A204.1 (cell line): ENCODE measurements around the gene PLSCR4.
"Not testable (repeated sequence)": the region's sequence is repeated elsewhere in the genome, so short reads cannot be mapped to it uniquely, and the experiment has no call there.

Experiments used
- FAIRE-seq: peaks from 2 replicates; lab custom pipeline; 2012; peaks lifted over from hg19 to GRCh38; lab: Jason Lieb, UNC

The PLSCR4 gene, protein sequence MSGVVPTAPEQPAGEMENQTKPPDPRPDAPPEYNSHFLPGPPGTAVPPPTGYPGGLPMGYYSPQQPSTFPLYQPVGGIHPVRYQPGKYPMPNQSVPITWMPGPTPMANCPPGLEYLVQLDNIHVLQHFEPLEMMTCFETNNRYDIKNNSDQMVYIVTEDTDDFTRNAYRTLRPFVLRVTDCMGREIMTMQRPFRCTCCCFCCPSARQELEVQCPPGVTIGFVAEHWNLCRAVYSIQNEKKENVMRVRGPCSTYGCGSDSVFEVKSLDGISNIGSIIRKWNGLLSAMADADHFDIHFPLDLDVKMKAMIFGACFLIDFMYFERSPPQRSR

DNA sequence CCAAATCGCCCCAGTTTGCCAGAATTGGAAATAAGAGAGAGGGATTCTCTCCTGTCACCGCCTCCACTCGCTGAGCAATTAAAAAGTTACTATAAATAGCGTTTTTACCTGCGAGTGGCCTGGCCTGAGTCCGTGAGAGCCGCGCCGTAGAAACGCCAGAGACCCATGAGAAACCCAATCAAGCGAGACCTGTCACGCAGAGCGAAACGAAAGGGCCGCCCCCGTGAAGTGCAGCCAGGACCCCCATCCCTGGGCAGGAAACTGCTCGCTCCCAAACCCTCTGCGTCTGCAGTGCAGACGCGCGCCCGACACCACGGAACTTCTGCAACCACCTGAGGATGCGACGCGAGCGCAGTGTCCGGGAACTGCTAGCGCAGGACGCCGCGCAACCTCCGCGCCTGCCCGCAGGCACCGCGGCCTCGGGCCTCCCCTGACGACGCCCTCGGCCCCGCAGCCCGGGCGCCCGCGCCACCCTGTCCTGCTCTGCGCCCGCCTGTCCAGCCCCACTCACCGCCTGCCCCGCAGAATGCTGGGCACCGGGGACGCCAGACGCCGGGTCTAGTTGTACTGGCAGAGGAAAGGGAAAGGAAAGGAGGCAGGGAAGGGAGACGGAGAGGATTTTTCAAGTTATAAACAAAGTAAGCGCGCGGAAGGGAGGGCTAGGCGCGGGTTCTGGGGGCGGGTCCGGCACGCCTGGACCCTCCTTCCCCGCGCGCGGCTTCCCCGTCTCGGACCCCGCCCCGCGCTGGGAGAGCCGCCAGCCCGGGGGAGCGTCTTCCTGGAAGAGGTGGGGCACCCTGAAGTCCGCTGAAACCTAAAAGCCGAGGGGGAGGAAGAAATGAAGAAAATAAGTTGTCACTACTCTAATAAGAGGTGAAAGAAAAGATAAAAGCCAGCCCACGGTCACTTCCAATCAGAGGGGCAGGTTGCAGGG, at the start of gene PLSCR4:
PLSCR4 (minus strand) TSS at position 657 of the 934 bp plus-strand sequence. CDS start 29,034 bp downstream, outside the sequence.
- FAIRE-seq, result no peak

DNA sequence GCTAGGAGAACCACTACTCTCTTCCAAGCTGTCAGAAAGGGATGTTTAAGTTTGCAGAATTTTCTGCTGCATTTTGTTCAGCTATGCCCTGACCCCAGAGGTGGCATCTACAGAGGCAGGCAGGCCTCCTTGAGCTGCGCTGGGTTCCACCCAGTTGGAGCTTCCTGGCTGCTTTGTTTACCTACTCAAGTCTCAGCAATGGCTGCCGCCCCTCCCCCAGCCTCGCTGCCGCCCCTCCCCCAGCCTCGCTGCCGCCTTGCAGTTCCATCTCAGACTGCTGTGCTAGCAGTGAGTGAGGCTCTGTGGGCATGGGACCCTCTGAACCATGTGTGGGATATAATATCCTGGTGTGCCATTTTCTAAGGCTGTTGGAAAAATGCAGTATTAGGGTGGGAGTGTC, 42.5 kb upstream of the PLSCR4 start:
- not testable (repeated sequence) for FAIRE-seq

DNA sequence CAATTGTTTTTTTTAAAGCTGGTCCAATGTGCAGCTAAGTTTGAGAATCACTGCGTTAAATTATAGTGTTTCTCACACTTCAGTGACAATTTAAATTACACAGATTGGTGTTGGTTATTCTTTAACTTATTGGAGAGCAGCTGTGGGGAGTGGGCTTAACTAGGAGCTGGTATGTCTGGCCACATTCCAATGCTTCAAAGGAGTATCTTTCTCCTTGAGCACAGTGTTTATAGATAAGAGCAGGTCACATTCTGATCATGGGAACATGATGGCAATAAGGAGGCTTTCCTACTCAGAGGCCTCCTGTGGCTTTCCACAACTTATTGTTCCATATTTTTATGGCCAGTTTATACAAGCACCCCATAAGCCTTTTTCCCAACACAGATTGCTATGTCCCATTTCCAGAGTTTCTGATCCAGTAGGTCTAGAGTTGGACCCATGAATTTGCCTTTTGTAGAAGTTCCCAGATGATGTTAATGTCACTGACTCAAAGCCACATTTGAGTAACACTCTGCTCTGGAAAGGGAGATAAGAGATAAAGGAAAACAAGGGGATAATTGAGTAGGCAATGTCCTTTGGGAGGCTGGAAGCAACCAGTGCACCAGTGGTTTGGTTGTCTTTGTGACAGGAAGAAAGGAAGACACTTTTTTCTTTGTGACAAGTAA, 33.0 kb upstream of the PLSCR4 start:
- FAIRE-seq, result no peak

DNA sequence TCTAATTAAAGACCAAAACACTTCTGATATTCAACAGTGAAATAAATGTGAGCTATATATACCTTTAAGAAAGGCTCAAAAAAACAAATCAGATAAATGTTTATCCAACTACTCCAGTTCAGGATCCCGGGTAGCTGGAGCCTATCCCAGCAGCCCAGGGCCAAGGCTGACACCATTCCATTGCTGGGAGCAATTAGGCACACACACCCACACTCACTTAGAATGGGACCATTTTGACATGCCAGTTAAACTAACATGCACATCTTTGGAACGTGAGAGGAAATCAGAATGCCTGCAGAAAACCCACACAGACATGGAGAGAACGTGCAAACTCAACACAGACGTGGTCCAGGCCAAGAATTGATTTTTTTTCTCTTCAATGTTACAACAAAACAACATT, 30.0 kb upstream of the PLSCR4 start:
- FAIRE-seq, result no peak

DNA sequence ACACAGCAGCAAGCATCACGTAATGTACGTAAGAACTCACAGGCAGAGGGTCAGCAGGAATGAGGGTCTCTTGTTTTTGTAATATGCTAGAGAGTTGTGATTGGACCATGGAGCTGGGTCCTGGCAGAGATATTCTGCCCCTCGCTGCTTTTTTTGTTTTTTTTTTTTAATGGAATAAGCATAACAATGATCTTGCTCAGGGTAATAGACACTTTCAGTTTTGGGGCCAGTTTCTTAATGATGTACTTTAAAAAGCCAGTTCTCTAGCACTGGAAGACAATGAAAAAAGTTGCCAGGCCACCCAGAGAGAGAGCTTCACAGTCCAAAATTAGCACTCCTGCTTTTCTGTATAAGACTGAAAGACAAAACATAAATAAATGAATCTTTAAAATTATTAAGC, 29.0 kb upstream of the PLSCR4 start:
- FAIRE-seq, result no peak

DNA sequence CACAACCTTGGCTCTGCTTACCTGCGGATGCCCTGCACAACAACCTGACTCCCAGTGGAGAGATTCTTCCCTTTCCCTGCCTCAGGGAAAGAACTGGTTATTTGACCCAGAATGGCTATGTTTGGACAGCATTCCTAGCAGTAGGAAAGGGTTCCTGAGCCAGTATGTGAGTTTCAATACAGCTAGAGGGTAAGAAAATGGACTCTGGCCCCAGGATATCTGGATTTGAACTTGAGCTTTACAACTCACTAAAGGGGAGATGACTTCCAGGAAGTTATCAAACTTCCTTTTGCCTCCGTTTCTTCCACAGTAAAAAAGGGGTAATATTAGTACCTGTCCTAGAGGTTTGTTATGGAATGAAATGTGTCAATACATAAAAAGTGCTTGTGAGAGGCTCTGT, 28.1 kb upstream of the PLSCR4 start:
- no peak for FAIRE-seq

DNA sequence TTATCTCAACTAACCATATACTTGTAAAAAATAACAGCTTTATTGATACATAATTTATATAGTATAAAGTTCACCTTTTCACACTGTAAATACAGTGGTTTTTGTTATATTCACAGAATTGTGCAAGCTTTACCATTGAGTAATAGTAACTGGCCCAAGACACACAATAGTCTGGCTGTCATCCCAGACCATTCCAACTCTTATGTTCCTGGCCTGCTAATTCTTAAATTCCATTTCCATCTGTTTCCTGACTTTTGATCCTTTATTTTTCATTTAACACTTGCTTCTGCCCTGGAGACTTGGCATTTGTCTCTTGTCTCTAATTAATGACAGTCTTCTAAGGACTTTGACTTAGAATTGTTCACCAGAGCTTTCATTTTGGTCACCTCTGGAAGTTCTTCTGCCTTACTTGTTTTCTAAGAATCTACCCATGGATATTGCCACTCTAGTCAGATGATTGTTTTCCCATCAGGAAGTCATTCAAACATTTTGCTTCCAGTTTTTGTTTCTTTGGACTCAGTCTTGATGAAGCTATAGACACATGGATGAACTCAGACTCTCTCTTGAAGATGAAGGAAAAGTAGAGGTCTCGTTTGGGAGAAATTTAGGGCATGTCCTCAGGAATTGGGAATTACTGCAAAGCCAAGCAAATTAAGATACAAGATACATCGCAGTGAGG, 27.2 kb upstream of the PLSCR4 start:
- no peak for FAIRE-seq

DNA sequence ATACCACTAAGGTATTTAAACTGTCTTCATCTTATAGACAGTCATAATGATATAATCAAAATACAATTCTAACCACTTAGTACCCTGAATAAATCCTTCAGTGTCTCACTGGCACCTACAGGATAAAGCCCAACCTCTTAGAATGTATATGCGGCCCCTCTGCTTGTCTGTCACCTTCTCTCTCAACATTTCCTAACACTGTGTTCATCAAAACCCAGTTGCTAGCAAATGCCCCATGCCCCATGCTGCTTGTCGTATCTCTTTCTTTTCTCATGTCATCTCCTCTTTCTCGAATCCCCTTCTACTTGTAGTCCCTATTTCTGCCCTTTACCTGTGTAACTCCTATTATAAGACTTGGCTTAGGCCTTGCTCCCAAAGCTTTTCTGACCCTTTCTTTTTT, 24.6 kb upstream of the PLSCR4 start:
- FAIRE-seq, result no peak

DNA sequence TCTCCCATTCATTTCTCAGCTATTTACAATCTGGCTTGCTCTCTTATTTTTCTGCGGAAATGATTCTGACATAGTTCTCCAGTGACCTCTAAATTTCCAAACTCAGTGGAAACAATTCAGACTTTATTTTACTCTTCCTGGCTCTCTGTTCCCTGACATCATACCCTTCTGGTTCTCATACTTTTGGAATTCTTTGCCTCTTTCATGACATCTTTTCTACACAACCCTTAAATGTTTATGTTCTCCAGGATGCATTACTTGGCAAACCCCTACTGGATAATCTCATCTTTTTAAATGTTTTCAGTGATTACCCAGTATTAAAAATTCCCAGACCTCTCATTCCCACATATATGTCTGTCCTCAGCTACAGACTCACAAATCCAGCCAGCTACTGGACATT, 23.9 kb upstream of the PLSCR4 start:
- no peak for FAIRE-seq

DNA sequence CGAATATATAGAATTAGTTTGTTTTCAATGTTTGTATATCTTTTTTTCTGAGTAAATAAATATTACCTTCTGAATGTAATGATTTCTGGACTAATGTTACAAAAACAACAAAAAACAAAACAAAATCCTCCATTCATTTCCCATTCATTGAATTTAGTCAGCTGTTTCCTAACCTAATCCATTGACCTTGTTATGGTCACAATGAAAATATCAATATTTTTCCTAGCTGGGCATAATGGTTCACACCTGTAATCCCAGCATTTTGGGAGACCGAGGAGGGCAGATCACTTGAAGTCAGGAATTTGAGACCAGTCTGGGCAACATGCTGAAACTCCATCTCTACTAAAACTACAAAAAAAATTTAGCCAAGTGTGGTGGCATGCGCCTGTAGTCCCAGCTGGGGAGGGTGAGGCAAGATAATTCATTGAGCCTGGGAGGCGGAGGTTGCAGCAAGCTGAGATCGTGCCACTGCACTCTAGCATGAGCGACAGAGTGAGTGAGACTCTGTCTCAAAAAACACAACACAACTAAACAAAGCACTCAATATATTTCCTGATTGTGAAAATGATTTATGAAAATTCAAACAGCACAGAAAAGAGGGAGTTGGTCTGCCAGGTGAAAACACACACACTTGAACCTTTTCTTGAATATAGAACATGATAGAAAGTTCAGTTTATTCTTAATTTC, 23.0 kb upstream of the PLSCR4 start:
- no peak for FAIRE-seq

DNA sequence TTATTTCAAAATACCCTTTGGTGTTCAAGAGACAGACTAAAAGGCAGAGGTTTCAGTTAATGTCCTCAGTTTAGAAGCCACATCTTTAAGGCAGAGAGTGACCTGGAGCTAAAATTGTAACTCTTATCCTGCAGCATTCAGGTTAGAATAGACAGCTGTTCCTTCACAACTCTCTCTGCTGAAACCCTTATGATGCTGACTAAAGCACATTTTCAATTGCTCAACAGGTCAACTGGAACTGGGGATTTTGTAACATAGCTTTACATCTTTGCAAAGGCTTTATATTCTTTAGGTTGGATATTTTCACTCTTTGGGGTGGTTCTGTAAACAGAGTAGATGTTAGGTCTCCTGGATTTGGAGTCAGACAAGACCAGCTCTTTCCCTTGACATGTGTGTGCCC, 20.3 kb upstream of the PLSCR4 start:
- no peak for FAIRE-seq

DNA sequence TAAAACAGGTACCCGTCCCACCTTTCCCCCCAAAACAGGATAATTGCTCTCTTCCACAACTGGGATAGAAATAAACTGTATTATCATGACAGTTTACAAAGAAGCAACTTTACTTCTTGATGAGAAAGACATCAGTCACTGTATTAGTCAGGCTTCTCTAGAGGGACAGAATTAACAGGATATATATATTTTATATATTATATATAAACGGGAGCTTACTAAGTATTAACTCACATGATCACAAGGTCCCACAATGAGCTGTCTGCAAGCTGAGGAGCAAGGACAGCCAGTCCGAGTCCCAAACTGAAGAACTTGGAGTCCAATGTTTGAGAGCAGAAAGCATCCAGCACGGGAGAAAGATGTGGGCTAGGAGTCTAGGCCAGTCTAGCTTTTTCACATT, 18.4 kb upstream of the PLSCR4 start:
- FAIRE-seq, result no peak

DNA sequence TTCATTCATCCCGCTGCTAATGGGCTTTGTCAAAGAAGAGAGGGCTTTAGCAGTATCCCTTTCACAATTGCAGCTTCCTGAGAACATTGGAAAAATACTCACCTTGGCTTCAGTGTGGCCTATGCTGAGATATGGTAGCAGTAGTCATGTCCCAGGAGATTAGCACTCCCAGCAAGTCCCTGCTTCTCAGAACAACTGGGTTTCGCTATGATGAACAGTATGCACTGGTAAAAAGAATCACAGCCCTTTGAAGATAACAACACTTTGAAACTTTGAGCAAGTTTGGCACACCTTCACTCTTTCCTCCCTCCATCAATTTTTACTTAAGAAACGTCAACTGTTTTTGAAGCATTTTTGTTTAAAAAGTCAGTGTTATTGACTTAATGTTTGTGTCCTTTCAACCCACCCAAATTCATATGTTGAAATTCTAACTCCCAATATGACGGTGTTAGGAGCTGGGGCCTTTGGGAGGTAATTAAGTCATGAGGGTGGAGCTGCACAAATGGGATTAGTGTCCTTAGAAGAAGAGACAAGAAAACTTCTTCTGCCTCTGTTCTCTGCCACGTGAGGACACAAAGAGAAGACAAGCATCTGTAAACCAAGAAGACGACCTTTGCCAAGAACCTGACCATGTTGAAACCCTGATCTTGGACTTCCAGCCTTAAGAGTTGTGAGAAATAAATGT, 17.8 kb upstream of the PLSCR4 start:
- FAIRE-seq, result no peak

DNA sequence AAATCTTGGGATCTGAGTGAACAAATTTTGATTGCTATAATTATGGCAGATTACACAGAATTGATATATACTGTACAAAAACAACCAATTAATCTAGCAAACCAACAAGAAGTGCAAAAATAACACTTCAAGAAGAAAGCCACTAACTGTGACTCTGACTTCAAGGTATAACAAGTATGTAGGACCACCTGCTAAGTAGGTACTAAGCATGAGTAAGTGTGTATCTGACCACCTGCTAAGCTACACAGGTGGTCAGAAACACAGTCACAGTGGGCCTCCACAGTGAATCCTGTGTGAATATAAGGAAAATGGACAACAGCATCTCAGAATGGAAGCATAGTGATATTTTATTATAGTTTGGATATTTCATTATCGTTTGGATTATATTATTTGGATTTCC, 14.8 kb upstream of the PLSCR4 start:
- no peak for FAIRE-seq

DNA sequence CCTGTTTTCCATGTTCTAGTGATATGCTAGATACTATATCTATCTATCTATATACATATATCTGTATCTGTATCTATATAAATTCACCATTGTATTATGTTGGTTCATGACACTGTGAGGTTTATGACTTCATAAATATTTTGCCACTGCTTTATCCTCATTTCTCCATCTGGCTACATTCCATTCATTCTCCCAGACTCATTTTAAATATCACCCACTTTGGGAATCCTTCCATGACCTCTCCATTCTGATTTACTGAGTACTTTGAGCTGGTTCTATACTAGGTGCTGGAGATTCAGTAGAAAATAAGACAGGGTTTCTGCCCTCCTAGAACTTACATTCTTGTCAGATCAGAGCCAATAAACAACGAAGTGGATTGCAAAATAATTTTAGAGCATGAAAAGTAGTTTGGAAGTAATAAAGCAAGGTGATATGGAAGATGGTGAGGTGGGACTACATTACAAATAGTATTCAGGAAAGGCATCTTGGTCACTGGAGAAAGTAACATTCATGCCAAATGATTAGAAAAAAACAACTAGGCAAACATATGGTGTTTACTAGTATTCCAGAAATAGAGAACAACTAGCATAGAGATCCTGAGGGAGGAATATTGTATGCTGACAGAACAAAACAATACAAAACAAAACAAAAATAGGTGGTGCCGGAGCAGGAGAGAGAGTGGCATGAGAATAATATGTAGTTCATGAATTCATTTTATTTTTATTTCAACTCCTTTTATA, 11.6 kb upstream of the PLSCR4 start:
- FAIRE-seq, result no peak

DNA sequence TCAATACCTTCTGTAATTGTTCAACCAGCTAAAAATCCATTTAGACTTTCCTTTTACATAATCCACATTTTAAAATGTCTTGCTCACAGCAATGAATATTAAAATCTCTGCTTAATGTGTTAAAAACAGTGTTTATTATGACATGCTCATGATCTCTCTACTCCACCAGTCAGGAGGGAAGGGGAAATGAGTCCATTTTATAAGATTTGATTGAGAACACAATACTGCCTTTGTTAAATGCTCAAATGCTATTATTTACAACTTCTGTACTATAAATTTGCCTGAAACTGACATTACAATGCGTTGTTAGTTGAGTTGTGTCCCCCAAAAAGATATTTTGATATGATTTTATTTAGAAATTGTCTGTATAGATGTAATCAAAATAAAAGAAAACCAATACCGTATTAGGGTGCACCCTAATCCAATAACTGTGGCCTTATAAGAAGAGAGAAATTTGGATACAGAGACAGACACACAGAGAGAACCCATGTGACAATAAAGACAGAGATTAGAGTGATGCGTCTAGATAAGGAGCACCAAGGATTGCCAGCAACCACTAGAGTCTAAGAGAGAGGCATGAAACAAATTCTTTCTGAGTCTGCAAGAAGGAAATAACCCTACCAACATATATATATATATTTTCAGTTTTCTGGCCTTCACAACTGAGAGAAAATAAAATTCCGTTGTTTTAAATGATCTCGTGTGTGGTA, 9.1 kb upstream of the PLSCR4 start:
- no peak for FAIRE-seq

DNA sequence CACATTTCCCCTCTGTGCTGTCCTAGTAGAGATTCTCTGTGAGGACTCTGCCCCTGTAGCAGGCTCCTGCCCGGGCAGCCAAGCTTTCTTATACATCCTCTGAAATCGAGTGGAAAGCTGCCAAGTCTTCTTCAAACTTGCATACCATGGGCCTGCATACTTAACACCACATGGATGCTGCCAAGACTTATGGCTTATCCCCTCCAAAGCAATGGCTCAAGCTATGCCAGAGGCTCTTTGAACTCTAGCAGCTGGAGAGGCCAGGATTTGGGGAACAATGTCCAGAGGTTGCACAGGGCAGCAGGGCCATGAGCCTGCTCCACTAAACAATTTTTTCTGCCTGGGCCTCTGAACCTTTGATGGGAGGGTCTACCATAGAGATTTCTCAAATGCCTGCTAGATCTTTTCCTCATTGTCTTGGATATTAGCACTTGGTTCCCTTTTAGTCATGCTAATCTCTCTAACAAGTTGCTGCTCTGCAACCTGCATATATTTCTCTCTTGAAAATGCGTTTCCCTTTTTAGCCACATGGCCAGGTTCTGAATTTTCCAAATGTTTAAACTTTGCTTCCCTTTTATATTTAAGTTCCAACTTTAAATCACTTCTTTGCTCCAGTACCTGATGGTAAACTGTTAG, 6.1 kb upstream of the PLSCR4 start:
- no peak for FAIRE-seq

DNA sequence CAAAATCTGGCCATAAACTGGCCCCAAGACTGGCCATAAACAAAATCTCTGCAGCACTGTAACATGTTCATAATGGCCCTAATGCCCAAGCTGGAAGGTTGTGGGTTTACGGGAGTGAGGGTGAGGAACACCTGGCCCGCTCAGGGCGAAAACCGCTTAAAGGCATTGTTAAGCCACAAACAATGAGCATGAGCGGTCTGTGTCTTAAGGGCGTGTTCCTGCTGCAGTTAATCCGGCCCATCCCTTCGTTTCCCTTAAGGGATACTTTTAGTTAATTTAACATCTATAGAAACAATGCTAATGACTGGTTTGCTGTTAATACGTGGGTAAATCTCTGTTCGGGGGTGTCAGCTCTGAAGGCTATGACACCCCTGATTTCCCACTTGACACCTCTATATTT, 1.5 kb upstream of the PLSCR4 start:
- FAIRE-seq, result not testable (repeated sequence)

DNA sequence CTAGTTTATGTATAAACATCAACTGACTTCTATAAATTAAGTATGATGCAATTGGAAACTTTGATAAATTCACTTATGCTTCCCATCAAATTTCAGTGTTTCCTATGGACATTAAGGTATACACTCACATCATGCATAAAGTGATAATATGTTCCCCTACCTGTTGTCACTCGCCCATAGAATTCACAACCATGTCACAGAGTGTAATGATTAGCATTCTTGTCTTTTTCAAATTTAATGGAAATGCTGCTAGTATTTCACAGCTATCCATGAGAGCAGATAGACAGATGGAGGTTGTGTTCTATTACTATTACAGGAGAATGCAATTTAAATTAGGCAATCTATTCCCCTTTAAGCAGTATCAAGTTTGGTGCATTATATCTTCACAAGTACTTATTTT, 984 bp downstream of the PLSCR4 start:
- FAIRE-seq, result no peak
